Measurements from ENCODE around the gene PPT2. TPM values are rescaled to one million over a fixed set of nuclear protein-coding genes. Genes with fewer than 3 reads are reported as not detected.

Gene PPT2
- total RNA-seq, 2 experiments from 2014 or later: 8.7 to 8.9 TPM

DNA sequence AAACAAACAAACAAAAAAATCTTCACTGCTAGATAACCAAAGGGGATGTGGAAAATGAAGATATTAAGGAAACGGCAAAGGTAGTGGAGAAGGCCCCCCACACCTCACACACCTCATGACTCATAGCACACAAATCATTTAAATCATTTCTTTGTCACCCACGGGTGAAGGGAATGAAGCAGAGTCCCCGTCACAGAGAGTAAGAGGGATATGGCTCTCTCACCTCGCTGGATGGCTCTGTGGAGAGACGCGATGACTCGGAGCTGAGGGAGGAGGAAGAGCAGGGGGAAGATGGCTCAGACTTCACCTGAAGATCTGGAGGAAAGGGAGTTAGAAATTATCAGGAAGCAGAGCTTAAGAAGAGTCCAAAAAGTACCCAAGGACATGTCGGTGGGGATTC, 27.1 kb upstream of the PPT2 start:
- ChIA-PET CTCF (interaction anchor here (2.1 kb wide), 1 partner anchor 8 kb away, joined by 11 read pairs; no protein-coding TSS in a partner anchor), POLR2A (interaction anchor here (1.1 to 5.6 kb wide), 5 partner anchors 9 to 168 kb away, joined by 3 to 48 read pairs (median 10); partner anchors contain the start of genes NELFE, PBX2 and SKIC2)
- no peaks in the 10 kb centered on the region for H3K27me3 Mint-ChIP-seq
- intact Hi-C loops (cut with DNase I, micrococcal nuclease): loop anchor here in 1 of 2 experiments (5.0 to 10.0 kb wide), 2 partner anchors 170 to 728 kb away; partner anchors contain the start of genes NELFE, PSMB9, SKIC2 and TAP1
- Histone ChIP-seq H3K4me3 (ENCODE audit: low read length) (peak overlapping the region; percentile 81), H3K27ac (ENCODE audit: low read depth in 1 of 2, low read length in 2 of 2) (peak overlapping the region in 1 of 2 donors; percentile 63), H3K27me3 (ENCODE audit: control insufficient read depth in 1 of 2, insufficient read depth in 2 of 2, low read length in 2 of 2) (no peaks in the 10 kb centered on the region), H3K4me1 (ENCODE audit: insufficient read depth, low read length) (peaks cover 50% of the 10 kb centered on the region), H3K9me3 (ENCODE audit: control insufficient read depth in 1 of 2, insufficient read depth in 1 of 2, low read length in 2 of 2) (no peaks in the 10 kb centered on the region), H3K36me3 (ENCODE audit: insufficient read depth, low read length) (peaks cover 45% of the 10 kb centered on the region)
- H3K27ac Mint-ChIP-seq: peak overlapping the region; percentile 90
- no peak for DNase-seq
- no peak for ATAC-seq (ENCODE audit: poor library complexity)
- H3K4me3 Mint-ChIP-seq: peak overlapping the region; percentile 99
- H3K9me3 Mint-ChIP-seq: no peaks in the 10 kb centered on the region
- H3K4me1 Mint-ChIP-seq (ENCODE audit: low read depth): peaks cover 52% of the 10 kb centered on the region
- TF ChIP-seq, protein P1, sequence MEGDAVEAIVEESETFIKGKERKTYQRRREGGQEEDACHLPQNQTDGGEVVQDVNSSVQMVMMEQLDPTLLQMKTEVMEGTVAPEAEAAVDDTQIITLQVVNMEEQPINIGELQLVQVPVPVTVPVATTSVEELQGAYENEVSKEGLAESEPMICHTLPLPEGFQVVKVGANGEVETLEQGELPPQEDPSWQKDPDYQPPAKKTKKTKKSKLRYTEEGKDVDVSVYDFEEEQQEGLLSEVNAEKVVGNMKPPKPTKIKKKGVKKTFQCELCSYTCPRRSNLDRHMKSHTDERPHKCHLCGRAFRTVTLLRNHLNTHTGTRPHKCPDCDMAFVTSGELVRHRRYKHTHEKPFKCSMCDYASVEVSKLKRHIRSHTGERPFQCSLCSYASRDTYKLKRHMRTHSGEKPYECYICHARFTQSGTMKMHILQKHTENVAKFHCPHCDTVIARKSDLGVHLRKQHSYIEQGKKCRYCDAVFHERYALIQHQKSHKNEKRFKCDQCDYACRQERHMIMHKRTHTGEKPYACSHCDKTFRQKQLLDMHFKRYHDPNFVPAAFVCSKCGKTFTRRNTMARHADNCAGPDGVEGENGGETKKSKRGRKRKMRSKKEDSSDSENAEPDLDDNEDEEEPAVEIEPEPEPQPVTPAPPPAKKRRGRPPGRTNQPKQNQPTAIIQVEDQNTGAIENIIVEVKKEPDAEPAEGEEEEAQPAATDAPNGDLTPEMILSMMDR (IDR thresholded peaks at IDR 0.05): no peak
- H3K36me3 Mint-ChIP-seq (ENCODE audit: low read depth): peaks cover 57% of the 10 kb centered on the region

DNA sequence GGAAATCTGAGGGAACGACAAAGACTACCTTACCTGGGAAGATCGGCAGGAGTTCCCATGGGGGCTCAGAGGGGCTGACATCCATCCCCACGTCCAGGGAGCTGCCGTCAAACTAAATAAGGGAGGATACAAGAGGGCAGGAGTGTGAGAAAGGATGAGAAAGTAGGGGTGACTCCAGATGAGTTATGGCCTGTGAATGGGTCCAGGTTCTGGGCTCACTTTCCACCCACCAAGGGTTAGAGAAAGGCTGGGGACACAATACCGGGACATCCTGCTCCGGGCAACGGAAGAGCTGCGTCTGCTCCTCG, 26.6 kb upstream of the PPT2 start:
- H3K36me3 ChIP-seq (ENCODE audit: insufficient read depth, low read length): peaks cover 40% of the 10 kb centered on the region
- Mint-ChIP-seq H3K4me1 (ENCODE audit: low read depth) (peaks cover 52% of the 10 kb centered on the region), H3K4me3 (peak overlapping the region; percentile 99), H3K9me3 (no peaks in the 10 kb centered on the region), H3K36me3 (ENCODE audit: low read depth) (peaks cover 52% of the 10 kb centered on the region), H3K27ac (peak overlapping the region; percentile 90), H3K27me3 (no peaks in the 10 kb centered on the region)
- POLR2A ChIA-PET: interaction anchor here (1.1 to 5.6 kb wide), 14 partner anchors 10 to 845 kb away, joined by 3 to 48 read pairs (median 7); partner anchors contain the start of genes AGPAT1, BAG6, DDX39B and DXO
- no peak for DNase-seq
- CTCF ChIA-PET: interaction anchor here (1.1 to 2.1 kb wide), 2 partner anchors 9 to 40 kb away, joined by 3 to 11 read pairs; no protein-coding TSS in a partner anchor
- no peaks in the 10 kb centered on the region for H3K9me3 ChIP-seq (ENCODE audit: control insufficient read depth in 1 of 2, insufficient read depth in 1 of 2, low read length in 2 of 2)
- H3K4me1 ChIP-seq (ENCODE audit: insufficient read depth, low read length): peaks cover 50% of the 10 kb centered on the region
- TF ChIP-seq, protein P1 (IDR thresholded peaks at IDR 0.05): no peak
- H3K27ac ChIP-seq (ENCODE audit: low read depth in 1 of 2, low read length in 2 of 2): peak overlapping the region; percentile 63 to 77
- no peak for ATAC-seq (ENCODE audit: poor library complexity)
- H3K27me3 ChIP-seq (ENCODE audit: control insufficient read depth in 1 of 2, insufficient read depth in 2 of 2, low read length in 2 of 2): no peaks in the 10 kb centered on the region
- peak overlapping the region; percentile 81 for H3K4me3 ChIP-seq (ENCODE audit: low read length)
- intact Hi-C loops (cut with DNase I, micrococcal nuclease): loop anchor here in 1 of 2 experiments (5.0 to 10.0 kb wide), 2 partner anchors 170 to 727 kb away; partner anchors contain the start of genes NELFE, PSMB9, SKIC2 and TAP1

DNA sequence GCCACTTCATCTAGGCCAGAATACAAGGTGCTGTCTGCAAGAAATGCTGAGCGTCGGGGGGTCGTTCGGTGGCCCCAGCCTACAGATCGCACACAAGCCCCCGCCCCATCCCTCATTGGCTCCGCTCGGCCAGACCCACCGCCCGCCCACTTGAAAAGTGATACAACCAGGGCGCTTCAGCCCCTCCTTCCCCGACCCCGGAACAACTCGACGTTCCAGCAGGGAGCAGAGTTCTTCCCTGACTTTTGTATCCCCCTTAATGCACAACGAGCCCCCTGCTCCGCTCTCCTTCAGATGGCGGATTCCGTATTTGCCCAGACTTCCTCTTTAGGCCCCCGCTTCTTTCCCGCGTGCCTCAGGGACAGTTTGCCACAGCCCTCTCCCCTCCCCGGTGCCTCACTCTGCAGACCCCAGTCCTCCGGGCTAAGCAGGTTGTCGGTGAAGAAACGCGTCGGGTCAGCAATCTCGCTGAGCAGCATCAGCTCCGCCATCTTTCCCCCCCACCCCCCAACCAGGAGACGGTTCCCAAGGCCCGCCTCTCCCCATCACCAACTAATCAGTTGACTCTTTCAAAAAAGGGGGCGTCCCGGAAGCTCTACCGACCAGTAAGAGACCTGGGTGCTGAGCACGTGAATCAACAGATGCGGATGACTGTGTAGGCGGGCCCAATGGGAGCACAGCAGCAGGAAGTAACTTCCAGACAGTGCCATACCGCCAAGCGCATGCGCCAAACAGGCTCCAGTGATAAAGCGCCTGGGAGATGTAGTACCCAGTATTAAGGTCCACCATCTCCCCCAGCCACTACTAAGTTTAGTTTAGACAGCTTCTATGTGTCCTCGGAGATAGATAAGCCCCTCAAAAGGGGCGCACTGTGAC, 26.0 kb upstream of the PPT2 start, which contains the start of gene ATF6B:
ATF6B (minus strand) TSS at position 530 of the 876 bp plus-strand sequence; CDS start at position 491, 39 bp downstream.
- TF ChIP-seq, protein P1 (IDR thresholded peaks at IDR 0.05): no peak
- peaks cover 50% of the 10 kb centered on the region for H3K4me1 ChIP-seq (ENCODE audit: insufficient read depth, low read length)
- H3K4me3 Mint-ChIP-seq: peak within 1 kb of the TSS; percentile 99
- no peaks in the 10 kb centered on the region for H3K27me3 Mint-ChIP-seq
- H3K36me3 ChIP-seq (ENCODE audit: insufficient read depth, low read length): peaks cover 38% of the 10 kb centered on the region
- no peaks in the 10 kb centered on the region for H3K9me3 Mint-ChIP-seq
- peak within 1 kb of the TSS; percentile 81 for H3K4me3 ChIP-seq (ENCODE audit: low read length)
- peaks cover 47% of the 10 kb centered on the region for H3K36me3 Mint-ChIP-seq (ENCODE audit: low read depth)
- H3K27me3 ChIP-seq (ENCODE audit: control insufficient read depth in 1 of 2, insufficient read depth in 2 of 2, low read length in 2 of 2): no peaks in the 10 kb centered on the region
- H3K9me3 ChIP-seq (ENCODE audit: control insufficient read depth in 1 of 2, insufficient read depth in 1 of 2, low read length in 2 of 2): no peaks in the 10 kb centered on the region
- intact Hi-C loops (cut with DNase I, micrococcal nuclease): loop anchor here in 1 of 2 experiments (5.0 to 10.0 kb wide), 2 partner anchors 171 to 727 kb away; partner anchors contain the start of genes NELFE, PSMB9, SKIC2 and TAP1
- peak within 1 kb of the TSS; percentile 63 to 77 for H3K27ac ChIP-seq (ENCODE audit: low read depth in 1 of 2, low read length in 2 of 2)
- peak within 1 kb of the TSS; percentile 90 for H3K27ac Mint-ChIP-seq
- peaks cover 52% of the 10 kb centered on the region for H3K4me1 Mint-ChIP-seq (ENCODE audit: low read depth)
- DNase-seq: peak; percentile 88 to 100 (median 96)
- CTCF ChIA-PET: interaction anchor here (0.7 to 2.1 kb wide), 3 partner anchors 10 to 40 kb away, joined by 3 to 11 read pairs (median 5); no protein-coding TSS in a partner anchor
- ATAC-seq (ENCODE audit: poor library complexity): peak; percentile 93
- POLR2A ChIA-PET: interaction anchor here (0.6 to 5.6 kb wide), 20 partner anchors 10 to 1149 kb away, joined by 3 to 48 read pairs (median 6); partner anchors contain the start of genes AGPAT1, B3GALT4, BAG6 and DDX39B

Data from CD4-positive, alpha-beta T cell (primary cell).